GM21717 (cell line): ENCODE data around the gene GRXCR2.
"Not testable (repeated sequence)": the region's sequence is repeated elsewhere in the genome, so short reads cannot be mapped to it uniquely, and the experiment has no call there.

Source experiments
- ATAC-seq: cut with Tn5 transposase; IDR thresholded peaks from one replicate; pipeline ENCODE4 v1.9.1; 2021; ENCODE audit warnings: mild to moderate bottlenecking, moderate library complexity; ENCODE audit not compliant: unreplicated experiment

The GRXCR2 gene

GRCh38 chr5:145872914-145873313 is at the start of gene GRXCR2:
Gene GRXCR2, minus strand, starts transcription at chr5:145873014. Its CDS starts 46 bp downstream, at chr5:145872968.
- ATAC-seq, result no peak

GRCh38 chr5:145922059-145922458 is 49.2 kb upstream of the GRXCR2 start:
- no peak for ATAC-seq

DNA sequence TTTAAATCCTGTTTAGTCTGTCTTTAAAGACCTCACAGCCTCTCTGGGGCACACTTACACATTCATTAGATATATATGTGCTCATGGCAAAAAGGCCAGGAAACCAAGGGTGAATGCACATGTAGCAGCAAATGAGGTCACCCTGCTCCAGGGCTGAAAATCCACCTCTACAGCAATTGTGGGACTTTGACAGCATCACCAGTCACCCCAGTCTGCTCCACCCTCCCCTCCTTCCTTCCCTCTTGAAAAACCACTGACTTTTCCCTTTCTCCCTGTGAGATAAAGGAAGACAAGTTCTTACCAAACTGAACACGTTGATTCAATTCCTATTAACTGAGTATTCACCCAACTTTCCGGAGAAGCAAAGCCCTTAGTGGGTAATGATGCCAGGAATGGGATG is 48.4 kb upstream of the GRXCR2 start:
- ATAC-seq, result no peak

DNA sequence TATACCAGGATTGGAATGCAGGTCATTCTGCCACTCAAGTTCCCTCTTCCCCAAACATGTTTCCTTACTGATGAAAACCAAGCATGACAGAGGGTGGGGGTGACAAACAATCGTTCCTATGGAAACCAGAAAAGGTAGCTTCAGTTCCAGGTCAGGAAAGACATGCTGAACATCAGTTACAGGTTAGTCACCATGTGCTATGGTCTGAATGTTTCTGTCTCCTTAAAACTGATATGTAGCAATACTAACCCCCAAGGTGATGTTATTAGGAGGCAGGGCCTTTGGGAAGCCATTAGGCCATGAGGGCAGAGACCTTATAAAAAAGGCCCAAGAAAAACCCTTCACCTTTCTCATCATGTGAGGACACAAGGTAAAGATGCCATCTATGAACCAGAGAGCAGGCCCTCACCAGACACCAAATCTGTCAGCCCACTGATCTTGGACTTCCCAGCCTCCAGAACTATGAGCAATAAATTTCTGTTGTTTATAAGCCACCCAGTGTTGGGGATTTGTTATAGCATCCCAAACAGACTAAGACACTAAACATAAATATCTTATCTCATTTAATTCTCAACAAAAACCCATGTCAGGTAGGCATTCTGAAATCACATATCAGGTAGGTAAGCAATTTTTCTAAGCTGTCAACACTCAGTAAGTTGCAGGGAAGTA is 47.9 kb upstream of the GRXCR2 start:
- ATAC-seq, result no peak

- ATAC-seq, result no peak
Measured at GRCh38 chr5:145919413-145919812, 46.6 kb upstream of the GRXCR2 start.

GRCh38 chr5:145918397-145918796 is 45.6 kb upstream of the GRXCR2 start:
- ATAC-seq, result no peak

DNA sequence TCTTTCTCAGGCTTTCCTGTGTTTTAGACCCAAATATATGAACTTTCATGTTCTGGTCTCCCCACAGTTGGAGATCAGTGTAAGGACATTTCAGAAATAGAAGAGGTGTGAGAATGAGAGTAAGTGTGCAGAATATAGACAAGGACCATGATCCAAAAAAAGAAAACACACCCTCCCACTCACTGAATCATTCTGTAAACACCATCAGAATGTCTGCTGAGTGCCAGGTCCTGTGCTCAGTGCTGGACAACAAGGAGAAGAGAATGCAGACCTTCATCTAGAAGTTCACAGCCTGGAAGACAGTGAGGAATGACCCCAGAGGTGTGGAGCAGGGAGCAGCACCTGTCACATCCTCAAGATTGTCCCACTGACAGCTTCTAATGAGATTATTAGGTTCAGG is 44.5 kb upstream of the GRXCR2 start:
- ATAC-seq, result no peak

GRCh38 chr5:145915970-145916638 is 43.3 kb upstream of the GRXCR2 start:
- no peak for ATAC-seq

DNA sequence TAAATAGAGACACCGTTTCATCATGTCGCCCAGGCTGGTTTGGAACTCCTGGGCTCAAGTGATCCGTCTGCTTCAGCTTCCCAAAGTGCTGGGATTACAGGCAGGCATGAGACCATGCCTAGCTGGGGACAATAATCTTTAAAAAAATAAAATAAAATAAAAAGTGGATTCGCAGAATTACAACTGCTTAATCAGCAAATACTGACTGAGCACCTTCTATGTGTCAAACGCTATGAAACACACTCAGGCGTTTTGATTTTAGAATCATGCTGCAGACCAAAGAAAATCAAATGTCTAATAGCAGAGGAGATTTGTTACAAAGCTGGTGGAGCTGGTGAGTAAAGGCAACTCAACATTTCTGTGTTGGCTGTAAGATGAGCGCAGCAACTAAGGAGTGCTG is 40.9 kb upstream of the GRXCR2 start:
- no peak for ATAC-seq

DNA sequence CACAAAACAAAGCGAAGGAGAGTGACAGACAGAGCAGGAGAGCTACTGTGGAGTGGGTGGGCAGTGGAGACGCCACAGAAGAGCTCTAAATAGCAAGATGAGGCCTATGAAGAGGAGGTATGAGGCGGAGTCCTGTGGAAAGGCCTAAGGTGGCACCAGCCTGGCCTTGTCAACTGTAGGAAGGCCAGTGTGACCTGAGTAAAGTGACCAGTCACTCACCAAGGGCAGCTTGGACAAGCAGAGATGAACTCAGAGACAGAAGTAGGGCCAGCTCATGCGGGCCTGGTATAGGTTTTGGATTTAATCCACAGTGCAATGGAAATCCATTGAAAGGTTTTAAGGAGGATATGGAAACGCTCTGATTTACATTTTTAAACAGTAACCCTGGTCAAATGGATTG is 39.8 kb upstream of the GRXCR2 start:
- no peak for ATAC-seq

- ATAC-seq, result no peak
Measured at GRCh38 chr5:145912019-145912418, 39.2 kb upstream of the GRXCR2 start.

DNA sequence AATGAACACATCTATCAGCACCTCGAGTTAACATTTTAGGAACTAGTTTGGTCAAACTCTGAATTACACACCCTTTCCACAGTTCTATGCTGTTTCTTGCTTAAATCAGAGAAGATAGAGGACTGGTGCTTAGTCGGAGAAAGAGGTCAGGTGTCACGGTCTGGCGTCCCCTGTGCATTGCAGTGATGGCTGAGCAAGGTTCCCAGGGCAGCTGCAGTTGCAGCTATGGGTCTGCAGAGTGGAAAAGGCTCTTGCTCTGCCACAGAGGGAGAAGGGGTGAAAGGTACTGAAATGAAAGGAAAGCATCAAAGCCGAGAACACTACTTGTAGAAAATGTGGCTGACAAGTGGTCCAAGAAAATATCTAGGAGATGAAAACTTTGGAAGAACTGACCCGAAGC is 38.4 kb upstream of the GRXCR2 start:
- no peak for ATAC-seq

GRCh38 chr5:145908206-145908960 is 35.6 kb upstream of the GRXCR2 start:
- no peak for ATAC-seq

DNA sequence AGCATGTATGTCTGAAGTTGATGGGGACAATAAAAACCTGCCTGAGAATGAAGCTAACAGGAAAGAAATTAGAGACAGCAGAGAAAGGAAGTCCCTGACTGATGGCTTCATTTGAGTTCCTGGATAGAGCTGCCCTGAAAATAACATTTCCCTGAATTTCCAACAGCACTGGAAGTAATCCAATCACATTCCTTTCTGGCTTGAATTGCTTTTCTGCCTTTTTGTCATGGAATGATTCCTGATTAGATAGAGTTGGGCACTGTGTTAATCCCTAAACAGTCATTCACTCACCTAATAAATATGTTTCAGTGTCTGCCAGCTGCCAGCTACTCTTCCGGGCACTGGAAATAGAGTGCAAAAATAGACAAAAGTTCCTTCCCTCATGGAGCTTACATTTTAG is 33.6 kb upstream of the GRXCR2 start:
- ATAC-seq, result no peak

DNA sequence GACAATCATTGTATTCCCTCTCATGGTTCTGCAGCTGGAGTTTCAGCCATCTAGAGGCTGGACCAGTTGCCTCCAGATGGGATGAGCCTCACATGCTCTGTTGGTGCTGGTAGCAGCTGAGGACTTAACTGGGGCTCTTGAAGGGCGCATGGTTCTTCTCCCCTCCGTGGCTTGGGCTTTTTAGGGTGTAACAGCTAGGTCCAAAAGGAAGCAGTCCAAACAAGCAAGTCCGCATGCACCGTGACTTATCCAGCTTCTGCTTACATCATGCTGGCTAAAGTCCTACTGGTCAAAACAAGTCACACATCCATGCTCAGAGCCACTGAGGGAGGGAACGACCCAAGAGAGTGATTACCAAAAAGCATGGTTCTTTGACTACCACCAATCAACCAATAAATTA is 31.9 kb upstream of the GRXCR2 start:
- no peak for ATAC-seq

DNA sequence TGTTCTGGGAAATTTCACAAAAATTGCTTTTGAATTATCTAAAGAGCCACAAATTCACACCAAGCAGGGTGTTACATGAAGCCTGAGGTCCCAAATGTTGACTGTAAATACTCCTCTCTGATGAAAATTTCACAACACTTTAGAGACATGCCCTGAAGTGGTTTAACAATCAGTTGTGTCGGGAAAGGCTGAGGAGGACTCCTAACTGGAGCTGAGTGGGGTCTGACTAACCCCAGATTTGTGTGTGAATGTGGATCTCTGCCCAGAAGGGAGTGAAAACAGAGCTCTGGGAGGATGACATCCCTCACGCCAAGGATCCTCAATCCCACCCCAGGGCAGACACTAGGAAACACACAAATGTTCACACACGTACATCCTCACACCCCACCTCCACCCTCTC is 31.1 kb upstream of the GRXCR2 start:
- ATAC-seq, result no peak

DNA sequence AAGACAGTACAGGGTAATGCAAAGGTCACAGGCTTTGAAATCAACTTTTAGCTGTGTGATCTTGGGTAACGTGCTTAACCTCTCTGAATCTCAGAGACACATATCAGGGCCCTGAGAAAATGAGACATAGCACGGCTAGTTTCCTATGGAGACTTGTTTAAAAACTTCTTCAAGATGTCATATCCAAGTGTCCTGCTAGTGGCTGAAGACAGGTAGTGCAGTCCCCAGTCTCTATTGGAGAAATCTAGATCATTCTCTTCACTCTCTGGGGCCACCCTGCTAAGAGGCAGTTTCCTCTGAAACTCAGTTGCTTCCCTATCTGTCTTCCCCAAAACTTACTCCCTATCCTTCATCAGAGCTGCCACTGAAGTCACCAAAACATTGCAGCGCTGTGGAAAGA is 30.3 kb upstream of the GRXCR2 start:
- ATAC-seq, result peak; percentile 52

DNA sequence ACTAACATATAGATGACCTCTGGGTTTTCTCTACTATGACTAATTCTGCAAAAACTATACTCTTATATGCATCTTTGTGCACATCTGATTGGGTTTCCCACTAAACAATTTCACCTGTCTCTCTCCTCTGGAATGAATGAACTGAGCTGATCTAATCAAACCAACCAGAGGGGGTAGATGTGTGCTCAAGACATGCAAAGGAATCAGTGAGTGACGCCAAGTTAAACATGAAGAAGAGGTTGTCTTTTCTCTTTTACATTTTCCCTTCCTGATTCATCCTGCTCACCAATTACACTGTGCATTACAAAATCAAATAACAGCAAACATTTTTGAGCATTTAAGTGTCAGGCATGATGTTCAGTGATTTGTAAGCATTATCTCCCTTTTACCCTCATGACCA is 29.6 kb upstream of the GRXCR2 start:
- no peak for ATAC-seq

DNA sequence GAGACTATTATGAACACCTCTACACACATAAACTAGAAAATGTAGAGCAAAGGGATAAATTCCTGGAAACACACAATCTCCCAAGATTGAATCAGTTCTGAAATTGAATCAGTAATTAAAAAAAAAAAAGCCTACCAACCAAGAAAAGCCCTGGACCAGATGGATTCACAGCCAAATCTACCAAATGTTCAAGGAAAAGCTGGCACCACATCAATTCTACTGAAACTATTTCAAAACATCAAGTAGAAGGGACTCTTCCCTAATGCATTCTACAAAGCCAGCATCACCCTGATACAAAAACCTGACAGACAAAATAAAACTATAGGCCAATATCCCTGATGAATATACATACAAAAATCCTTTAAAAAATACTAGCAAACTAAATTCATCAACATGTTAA is 25.4 kb upstream of the GRXCR2 start:
- ATAC-seq, result no peak

DNA sequence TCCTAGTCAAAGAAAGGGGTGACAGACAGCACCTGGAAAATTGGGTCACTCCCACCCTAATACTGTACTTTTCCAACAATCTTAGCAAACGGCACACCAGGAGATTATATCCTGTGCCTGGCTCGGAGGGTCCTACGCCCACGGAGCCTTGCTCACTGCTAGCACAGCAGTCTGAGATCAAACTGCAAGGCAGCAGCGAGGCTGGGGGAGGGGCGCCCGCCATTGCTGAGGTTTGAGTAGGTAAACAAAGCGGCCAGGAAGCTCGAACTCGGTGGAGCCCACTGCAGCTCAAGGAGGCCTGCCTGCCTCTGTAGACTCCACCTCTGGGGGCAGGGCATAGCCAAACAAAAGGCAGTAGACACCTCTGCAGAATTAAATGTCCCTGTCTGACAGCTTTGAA is 18.6 kb upstream of the GRXCR2 start:
- ATAC-seq, result not testable (repeated sequence)

- ATAC-seq, result no peak
Measured at GRCh38 chr5:145889611-145890010, 16.8 kb upstream of the GRXCR2 start.

DNA sequence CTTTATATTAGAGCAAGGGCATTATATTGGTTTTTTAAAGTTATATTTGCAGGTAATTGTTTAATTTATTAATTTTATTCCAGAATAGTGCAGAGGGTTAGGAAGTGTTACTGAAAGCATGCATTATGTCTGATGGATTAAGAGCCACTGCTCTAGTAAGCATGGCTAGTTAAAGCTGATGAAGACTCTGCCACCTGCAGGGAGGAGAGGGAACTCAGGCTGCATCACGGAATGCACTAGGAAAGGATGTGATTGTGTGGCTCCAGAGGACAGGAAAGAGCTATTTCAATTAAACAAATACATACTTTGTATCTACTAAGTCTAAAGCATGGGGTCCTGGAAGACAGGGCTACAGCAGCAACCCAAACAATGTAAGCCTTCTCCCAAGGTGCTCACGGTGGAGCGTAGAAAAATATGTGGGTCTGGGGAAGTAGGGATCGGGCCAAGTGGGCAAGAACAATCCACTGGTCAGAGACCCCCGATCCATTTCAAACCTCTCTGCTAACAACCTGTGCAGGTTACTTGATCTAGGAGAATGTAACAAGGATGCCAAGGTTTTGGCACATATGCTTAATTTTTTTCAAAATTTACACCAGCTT is 15.3 kb upstream of the GRXCR2 start:
- no peak for ATAC-seq
